LNCAP (cell line): ENCODE measurements around the gene LAMB3.

Experiments
- CTCF ChIP-seq: fragments of 450-650 bp; IDR thresholded peaks from 2 replicates; pipeline ENCODE4 v1.5.1; 2017; ENCODE audit warnings: mild to moderate bottlenecking

LAMB3 gene

DNA sequence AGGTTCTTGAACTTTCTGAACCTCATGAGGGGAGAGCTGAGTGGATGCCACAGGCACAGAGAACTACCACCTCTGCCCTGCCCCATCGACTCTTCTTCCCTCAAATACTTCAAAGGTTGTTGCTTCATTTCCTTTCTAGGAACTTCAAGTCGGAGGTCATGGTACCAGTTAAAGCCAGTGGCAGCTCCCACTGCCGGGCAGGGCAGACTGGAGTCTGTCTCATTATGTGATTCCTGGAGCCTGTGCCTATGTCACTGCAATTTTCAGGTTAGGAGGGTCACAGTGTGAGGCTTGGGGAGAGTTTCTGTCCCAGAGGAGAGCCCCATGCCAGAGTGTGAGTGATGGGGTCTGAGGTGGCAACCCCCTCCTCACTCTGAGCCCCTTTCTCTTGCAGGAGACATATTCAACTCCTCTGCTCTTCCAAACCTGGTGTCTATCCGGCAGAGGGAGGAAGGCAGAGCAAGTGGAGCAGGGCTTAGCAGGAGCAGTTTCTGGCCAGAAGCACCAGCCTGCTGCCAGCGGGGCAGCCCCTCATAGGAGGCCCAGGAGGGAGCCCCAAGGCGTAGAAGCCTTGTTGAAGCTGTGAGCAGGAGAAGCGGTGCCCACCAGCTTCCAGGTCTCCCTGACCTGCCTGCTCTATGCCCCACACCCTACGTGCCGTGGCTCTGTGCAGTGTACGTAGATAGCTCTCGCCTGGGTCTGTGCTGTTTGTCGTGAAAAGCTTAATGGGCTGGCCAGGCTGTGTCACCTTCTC lies 39.4 kb downstream of the LAMB3 start:
- no peak for TF ChIP-seq CTCF

- TF ChIP-seq CTCF: no peak
These were observed 40.3 kb downstream of the LAMB3 start for GRCh38 chr1:209611771-209612570.

DNA sequence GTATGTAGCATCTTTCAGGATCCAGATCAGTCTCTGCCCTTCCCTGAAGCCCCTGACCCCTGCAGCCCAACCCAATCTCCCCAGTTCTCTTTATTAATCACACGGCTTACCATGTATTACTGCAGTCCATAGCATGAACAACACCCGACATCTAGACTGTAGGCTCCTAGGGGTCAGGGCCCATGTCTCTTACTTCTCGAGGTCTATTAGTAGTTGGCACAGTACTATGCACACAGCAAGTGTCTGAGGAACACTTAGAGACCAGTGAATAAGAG lies 41.7 kb downstream of the LAMB3 start:
- no peak for TF ChIP-seq CTCF

- no peak for TF ChIP-seq CTCF
These were observed 42.2 kb downstream of the LAMB3 start for GRCh38 chr1:209609791-209610630.

DNA sequence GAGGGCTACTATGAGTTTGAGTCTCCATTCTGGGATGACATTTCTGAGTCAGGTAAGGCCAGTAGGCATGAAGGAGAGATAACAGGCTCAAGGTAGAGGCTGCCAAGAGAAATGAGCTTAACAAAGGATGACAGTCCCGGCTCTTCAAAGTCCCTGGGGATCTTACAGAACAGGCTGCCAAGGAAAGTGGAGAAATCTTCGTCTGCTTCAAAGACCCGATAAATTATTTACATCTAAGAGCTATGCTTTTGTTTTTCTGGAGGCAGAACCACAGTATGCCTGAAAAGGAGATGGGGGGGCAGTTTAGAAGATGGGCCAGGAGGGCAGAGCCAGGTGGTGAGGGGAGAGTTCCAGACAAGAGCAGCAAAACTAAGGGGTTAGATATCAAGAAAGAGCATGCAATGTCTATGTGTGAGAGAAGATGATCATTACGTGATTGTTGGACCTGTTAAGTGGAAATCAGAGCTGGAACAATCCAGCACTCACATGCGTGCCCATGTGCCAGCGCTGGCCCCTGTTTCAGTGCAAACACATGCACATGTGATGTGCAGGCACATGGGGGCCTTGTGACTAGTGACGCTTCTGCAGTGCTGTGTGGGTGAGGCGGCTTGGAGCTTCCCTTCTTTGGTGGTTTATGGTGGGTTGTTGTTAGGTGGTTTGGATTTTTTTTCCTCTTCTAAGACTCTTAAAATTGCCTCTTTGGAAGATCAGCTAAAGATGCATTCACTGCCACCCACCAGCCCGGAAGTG lies 43.0 kb downstream of the LAMB3 start:
- no peak for TF ChIP-seq CTCF

DNA sequence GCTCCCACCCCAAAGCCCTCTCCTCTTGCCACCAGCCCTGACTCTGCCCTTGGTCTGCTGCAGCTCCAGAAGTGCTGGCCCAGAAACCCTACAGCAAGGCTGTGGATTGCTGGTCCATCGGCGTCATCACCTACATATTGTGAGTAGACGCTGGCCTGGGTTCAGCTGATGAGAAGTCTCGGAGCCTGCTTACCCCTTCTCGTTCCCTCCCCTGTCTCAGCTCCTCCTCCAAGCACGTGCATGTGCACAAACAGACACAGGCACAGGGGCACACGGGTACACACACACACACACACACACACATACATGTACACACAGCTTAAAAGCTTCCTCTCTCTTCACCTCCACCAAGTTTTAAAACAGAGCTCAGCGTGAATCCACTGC lies 44.4 kb downstream of the LAMB3 start:
- no peak for TF ChIP-seq CTCF
